ENCODE measurements around the gene CSNK1A1. TPM values are rescaled to one million over a fixed set of nuclear protein-coding genes. Genes with fewer than 3 reads are reported as not detected.
A peak's percentile ranks its signal among the peaks of the same experiment; 100 is the strongest.

CSNK1A1 gene
- polyA plus RNA-seq, 3 donors, result 75.7 to 131 (median 103) TPM

- Mint-ChIP-seq H3K4me1 (no peaks in the 10 kb centered on the region), H3K27me3 (ENCODE audit: low read depth in 3 of 3) (peaks cover 4 to 7% (median 5%) of the 10 kb centered on the region in 3 donors), H3K4me3 (no peak overlapping the region), H3K36me3 (no peaks in the 10 kb centered on the region), H3K9me3 (no peaks in the 10 kb centered on the region), H3K27ac (no peak overlapping the region)
- no peaks in the 10 kb centered on the region for H3K79me2 ChIP-seq (ENCODE audit: insufficient read depth, low read length)
- H4K20me1 ChIP-seq (ENCODE audit: insufficient read depth, low read length), result no peaks in the 10 kb centered on the region
- DNase-seq, result no peak
- TF ChIP-seq, protein P1, sequence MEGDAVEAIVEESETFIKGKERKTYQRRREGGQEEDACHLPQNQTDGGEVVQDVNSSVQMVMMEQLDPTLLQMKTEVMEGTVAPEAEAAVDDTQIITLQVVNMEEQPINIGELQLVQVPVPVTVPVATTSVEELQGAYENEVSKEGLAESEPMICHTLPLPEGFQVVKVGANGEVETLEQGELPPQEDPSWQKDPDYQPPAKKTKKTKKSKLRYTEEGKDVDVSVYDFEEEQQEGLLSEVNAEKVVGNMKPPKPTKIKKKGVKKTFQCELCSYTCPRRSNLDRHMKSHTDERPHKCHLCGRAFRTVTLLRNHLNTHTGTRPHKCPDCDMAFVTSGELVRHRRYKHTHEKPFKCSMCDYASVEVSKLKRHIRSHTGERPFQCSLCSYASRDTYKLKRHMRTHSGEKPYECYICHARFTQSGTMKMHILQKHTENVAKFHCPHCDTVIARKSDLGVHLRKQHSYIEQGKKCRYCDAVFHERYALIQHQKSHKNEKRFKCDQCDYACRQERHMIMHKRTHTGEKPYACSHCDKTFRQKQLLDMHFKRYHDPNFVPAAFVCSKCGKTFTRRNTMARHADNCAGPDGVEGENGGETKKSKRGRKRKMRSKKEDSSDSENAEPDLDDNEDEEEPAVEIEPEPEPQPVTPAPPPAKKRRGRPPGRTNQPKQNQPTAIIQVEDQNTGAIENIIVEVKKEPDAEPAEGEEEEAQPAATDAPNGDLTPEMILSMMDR (IDR thresholded peaks at IDR 0.05), result no peak
- H3K27ac ChIP-seq (ENCODE audit: low read depth in 1 of 2, low read length in 2 of 2), result no peak overlapping the region
- H3K4me2 ChIP-seq (replicated peaks; ENCODE audit: extremely low read depth, low read length, poor library complexity, severe bottlenecking), result no peak overlapping the region
- no peaks in the 10 kb centered on the region for H3K9me3 ChIP-seq (replicated peaks in 1 of 2; ENCODE audit: control insufficient read depth in 1 of 2, insufficient read depth in 1 of 2, low read length in 2 of 2)
- WGBS (ENCODE audit: insufficient coverage), result 74% methylated on average over 2 of the region's 3 CpGs
- intact Hi-C loops (cut with micrococcal nuclease), result no loop called here
- no peaks in the 10 kb centered on the region for H3K36me3 ChIP-seq (replicated peaks in 1 of 2; ENCODE audit: control insufficient read depth in 1 of 2, insufficient read depth in 2 of 2, low read length in 2 of 2)
- H2AFZ ChIP-seq (ENCODE audit: insufficient read depth, low read depth, low read length, poor library complexity, severe bottlenecking), result no peak overlapping the region
- H3K27me3 ChIP-seq (ENCODE audit: control insufficient read depth in 2 of 2, insufficient read depth in 2 of 2, low read length in 2 of 2), result peaks cover 0 to 6% of the 10 kb centered on the region in 2 donors
- no peaks in the 10 kb centered on the region for H3K4me1 ChIP-seq (ENCODE audit: control insufficient read depth in 1 of 2, insufficient read depth in 2 of 2, low read length in 2 of 2)
- H3K4me3 ChIP-seq (replicated peaks in 1 of 3; ENCODE audit: low read depth in 2 of 3, low read length in 3 of 3), result no peak overlapping the region
- no peak overlapping the region for H3K9ac ChIP-seq (ENCODE audit: insufficient read depth, low read length, poor library complexity, severe bottlenecking)
These were observed 23.9 kb upstream of the CSNK1A1 start for GRCh38 chr5:149575131-149575530.

DNA sequence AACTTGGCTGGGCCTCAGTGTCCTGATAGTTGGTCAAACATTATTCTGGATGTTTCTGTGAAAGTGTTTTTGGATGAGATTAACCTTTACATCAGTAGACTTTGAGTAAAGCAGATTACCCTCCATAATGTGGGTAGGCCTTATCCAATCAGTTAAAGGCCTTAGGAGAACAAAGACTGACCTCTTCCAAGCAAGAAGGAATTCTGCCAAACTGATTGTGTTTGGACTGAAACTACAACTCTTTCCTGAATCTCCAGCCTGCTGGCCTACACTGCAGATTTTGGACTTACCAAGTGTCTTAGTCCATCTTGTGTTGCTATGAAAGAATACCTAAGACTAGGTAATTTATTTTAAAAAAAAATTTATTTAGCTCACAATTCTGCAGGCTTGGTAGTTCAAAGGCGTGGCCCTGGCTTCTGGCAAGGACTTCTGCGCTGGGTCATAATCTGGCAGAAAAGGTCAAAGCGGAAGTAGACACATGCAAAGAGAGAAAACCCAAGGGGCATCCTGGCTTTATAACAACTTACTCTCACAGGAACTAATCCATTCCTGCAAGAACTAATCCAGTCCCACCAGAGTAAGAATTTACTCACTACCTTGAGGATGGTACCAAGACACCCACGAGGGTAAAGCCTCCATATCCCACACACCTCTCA, 21.5 kb upstream of the CSNK1A1 start:
- Histone ChIP-seq H3K9me3 (replicated peaks in 1 of 2; ENCODE audit: control insufficient read depth in 1 of 2, insufficient read depth in 1 of 2, low read length in 2 of 2) (no peaks in the 10 kb centered on the region), H3K4me2 (replicated peaks; ENCODE audit: extremely low read depth, low read length, poor library complexity, severe bottlenecking) (no peak overlapping the region), H3K4me3 (replicated peaks in 1 of 3; ENCODE audit: low read depth in 2 of 3, low read length in 3 of 3) (no peak overlapping the region), H3K9ac (ENCODE audit: insufficient read depth, low read length, poor library complexity, severe bottlenecking) (no peak overlapping the region), H2AFZ (ENCODE audit: insufficient read depth, low read depth, low read length, poor library complexity, severe bottlenecking) (no peak overlapping the region), H3K27ac (ENCODE audit: low read depth in 1 of 2, low read length in 2 of 2) (no peak overlapping the region), H3K27me3 (ENCODE audit: control insufficient read depth in 2 of 2, insufficient read depth in 2 of 2, low read length in 2 of 2) (no peaks in the 10 kb centered on the region), H4K20me1 (ENCODE audit: insufficient read depth, low read length) (no peaks in the 10 kb centered on the region), H3K79me2 (ENCODE audit: insufficient read depth, low read length) (no peaks in the 10 kb centered on the region), H3K36me3 (replicated peaks in 1 of 2; ENCODE audit: control insufficient read depth in 1 of 2, insufficient read depth in 2 of 2, low read length in 2 of 2) (no peaks in the 10 kb centered on the region), H3K4me1 (ENCODE audit: control insufficient read depth in 1 of 2, insufficient read depth in 2 of 2, low read length in 2 of 2) (no peaks in the 10 kb centered on the region)
- H3K36me3 Mint-ChIP-seq, result no peaks in the 10 kb centered on the region
- no peak overlapping the region for H3K4me3 Mint-ChIP-seq
- TF ChIP-seq, protein P1 (IDR thresholded peaks at IDR 0.05), result no peak
- no peaks in the 10 kb centered on the region for H3K27me3 Mint-ChIP-seq (ENCODE audit: low read depth in 3 of 3)
- no peak for DNase-seq
- 95% methylated on average over 3 of the region's 4 CpGs for WGBS (ENCODE audit: insufficient coverage)
- intact Hi-C loops (cut with micrococcal nuclease), result no loop called here
- no peaks in the 10 kb centered on the region for H3K4me1 Mint-ChIP-seq
- H3K27ac Mint-ChIP-seq, result peak overlapping the region in 1 of 7 donors; percentile 35
- H3K9me3 Mint-ChIP-seq, result no peaks in the 10 kb centered on the region
